Colon (tissue), 2 donors: ENCODE data around the gene MYH7.

Experiments
- FAIRE-seq: peaks from 2 replicates; lab custom pipeline; 2012; peaks lifted over from hg19 to GRCh38; lab: Jason Lieb, UNC
- donor health status: control.
- donor health status: control.

Gene MYH7

DNA sequence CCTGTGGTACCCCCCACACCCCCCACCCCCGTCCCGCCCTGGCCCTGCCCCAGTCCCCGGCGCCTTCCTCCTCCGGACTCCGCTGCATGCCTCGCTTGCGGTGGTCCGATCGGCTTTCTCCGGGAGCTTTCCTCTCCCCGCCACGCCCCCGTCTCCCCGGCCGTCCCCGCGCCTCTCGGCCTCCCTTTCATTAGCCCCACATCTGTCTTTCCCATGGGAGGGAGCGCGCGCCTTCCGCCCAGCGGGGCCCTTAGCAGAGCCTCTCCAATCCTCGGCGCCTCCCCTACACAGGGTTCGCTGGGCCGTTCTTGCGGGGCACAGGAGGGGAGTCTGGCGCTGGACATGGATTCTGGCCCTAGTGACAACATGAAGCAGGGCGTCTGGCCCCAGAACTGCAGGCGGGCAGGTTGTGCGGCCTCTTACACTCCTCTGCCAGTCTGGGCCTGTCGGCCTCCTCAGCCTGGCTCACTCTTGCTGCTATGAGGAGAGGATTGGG is 69.0 kb downstream of the MYH7 start:
- no peak for FAIRE-seq

DNA sequence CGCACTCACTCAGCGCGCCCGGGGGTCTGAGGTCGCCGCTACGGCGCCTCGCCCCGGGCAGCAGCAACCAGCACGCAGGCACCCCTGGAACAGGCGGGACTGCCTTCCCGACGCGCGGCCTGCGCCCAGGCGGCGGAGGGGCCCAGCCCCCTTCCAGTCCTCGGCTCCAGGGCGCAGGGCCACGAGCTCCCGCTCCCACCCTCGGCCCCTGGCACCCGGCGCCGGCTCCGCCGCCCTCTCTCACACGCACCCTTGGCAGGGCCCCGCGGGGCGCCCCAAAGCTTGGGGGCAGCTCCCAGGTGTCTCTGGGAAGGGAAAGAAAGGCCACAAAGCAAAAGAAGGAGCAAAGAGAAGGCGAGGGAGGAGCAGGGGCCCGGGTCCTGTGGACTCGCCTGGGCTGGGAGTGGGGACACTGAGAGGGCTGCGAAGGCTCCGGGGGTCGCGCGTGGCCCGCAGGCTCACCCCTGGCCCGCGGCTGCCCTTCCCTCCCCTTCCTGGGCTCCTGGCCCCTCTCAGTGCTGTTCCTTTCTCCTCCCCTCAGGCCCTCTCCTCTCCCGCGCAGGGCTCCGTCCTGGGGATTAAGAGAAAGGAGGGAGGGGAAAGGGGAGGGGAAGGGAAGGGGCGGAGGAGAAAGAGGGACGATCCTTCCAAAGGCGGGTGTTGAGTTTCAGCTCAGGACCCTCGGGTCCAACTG is 69.6 kb downstream of the MYH7 start:
- no peak for FAIRE-seq

DNA sequence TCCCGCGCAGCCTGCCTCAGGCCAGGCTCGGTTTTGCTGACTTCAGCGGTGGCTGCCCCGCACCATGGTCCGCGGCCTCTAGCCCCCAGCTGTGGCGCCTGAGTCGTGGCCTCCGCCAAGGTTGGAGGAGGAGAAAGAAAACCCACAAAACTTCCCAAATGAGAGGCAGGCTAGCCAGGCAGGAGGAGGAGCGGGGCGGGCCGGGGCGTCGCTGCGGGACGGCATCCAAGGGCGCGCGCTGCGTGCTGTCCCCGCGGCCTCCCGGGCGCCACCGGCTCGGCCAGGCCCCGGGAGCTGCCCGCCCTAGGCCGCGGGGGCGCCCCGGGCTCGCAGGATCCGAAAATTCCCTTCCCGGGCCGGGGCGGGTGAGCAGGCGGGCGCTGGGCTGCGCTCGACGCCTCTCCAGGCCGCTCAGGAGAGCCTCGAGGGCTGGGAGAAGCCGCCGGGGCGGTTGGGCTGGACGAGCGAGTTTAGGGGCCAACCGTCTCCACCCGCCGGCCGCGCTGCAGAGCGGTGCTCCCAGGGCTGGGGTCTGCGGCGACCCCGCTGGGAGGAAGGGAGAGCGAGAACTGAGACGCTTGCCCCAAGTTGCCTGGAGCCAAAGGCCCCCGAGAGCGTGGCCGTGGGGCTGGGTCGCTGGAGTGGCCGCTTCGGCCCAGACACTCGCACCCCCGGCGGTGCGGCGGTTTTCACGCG is 70.3 kb downstream of the MYH7 start, which contains the start of gene EFS:
EFS (minus strand) TSS at position 137 of the 696 bp plus-strand sequence. CDS start 147 bp downstream, outside the sequence.
- no peak for FAIRE-seq

DNA sequence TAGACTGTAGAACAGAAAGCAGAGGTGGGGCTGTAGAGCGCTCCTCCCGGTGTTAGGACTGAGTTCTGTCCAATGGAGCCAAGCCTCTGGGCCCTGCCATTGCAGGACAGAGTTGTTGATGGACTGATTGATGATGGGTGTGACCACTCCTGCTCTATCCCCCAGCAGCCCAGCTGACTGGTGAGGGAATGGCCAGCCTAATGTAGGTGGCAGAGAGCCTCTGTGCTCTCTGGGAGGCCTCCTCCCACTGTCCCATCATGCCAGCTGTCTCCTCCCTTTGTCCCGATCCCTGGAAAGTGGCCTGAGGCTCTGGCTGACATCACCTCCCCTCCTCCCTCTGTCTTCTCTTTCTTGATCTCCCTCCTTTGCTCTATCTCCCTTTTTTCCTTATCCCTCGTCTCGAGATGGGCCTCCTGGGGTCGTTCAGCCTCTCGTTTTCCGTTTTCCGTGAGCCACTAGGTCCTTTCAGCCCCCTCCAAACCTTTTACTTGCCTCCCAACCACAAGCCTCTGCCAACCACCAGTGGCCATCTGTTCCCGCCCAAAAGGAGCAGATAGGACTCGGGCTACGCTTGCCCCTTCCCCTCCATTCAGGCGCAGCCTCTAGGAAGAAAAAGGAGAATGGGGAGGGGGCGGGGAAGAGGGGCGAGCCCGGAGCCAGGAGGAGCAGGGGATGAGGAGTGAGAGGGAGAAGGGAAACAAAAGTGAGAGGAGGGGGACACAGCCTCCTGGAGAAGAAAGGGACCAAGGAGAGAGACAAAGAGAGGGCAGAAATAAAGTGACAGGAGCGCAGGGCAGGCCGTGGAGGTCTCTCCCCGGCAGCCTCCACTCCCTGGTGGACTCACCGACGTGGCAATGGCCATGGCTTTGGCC is 71.1 kb downstream of the MYH7 start:
- no peak for FAIRE-seq
